Endothelial cell of umbilical vein (primary cell): ENCODE results near the gene RIC1.
"Not testable (repeated sequence)": the region's sequence is repeated elsewhere in the genome, so short reads cannot be mapped to it uniquely, and the experiment has no call there.

Experiments used
- CTCF ChIP-seq, 2 donors: IDR thresholded peaks; 1 replicate in 1 of 2; 2 replicates in 1 of 2; pipeline ENCODE4 v1.5.1; 2011; ENCODE audit warnings: low read length in 2 of 2, mild to moderate bottlenecking in 2 of 2, moderate library complexity in 2 of 2, control low read depth in 1 of 2, inconsistent platforms in 1 of 2, low read depth in 1 of 2; ENCODE audit not compliant: insufficient read depth in 1 of 2; ENCODE audit errors: extremely low read depth in 1 of 2
- FOS ChIP-seq: IDR thresholded peaks from 2 replicates; pipeline ENCODE4 v1.6.1; 2011; ENCODE audit warnings: mild to moderate bottlenecking, low read length, moderate library complexity, borderline replicate concordance; ENCODE audit not compliant: insufficient read depth
- MYC ChIP-seq: IDR thresholded peaks from one replicate; pipeline ENCODE4 v1.6.1; 2011; ENCODE audit warnings: mild to moderate bottlenecking, low read depth, low read length
- POLR2A ChIP-seq: IDR thresholded peaks from 2 replicates; pipeline ENCODE4 v1.6.1; 2012; ENCODE audit warnings: low read depth, mild to moderate bottlenecking, control low read depth, low read length
- POLR2AphosphoS5 ChIP-seq: IDR thresholded peaks from 2 replicates; pipeline ENCODE4 v1.6.1; 2012; ENCODE audit warnings: low read depth, mild to moderate bottlenecking, control low read depth, low read length, moderate library complexity; ENCODE audit not compliant: insufficient read depth
- TF ChIP-seq, protein P1 (sequence below): IDR thresholded peaks from 2 replicates; pipeline ENCODE4 v1.6.1; 2011; ENCODE audit not compliant: insufficient read depth, insufficient read length

DNA sequence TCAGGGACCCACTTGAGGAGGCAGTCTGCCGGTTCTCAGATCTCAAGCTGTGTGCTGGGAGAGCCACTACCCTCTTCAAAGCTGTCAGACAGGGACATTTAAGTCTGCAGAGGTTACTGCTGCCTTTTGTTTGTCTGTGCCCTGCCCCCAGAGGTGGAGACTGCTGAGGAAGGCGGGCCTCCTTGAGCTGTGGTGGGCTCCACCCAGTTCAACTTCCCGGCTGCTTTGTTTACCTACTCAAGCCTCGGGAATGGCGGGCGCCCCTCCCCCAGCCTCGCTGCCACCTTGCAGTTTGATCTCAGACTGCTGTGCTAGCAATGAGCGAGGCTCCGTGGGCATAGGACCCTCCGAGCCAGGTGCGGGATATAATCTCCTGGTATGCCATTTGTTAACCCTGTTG is 54.7 kb downstream of the RIC1 start:
- TF ChIP-seq CTCF (IDR thresholded peaks at IDR 0.05; ENCODE audit: extremely low read depth in 1 of 2, insufficient read depth in 1 of 2, low read depth in 1 of 2, low read length in 2 of 2); POLR2A; POLR2AphosphoS5; MYC; FOS: not testable (repeated sequence)
- TF ChIP-seq, protein P1, sequence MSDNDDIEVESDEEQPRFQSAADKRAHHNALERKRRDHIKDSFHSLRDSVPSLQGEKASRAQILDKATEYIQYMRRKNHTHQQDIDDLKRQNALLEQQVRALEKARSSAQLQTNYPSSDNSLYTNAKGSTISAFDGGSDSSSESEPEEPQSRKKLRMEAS: not testable (repeated sequence)
